ENCODE results near the gene DPP7.

DPP7 gene

GRCh38 chr9:137114220-137114612, 317 bp downstream of the DPP7 start:
- H3K27ac ChIP-seq (ENCODE audit: extremely low read depth, low read depth, low read length): no peak overlapping the region
- peaks cover 0 to 8% of the 10 kb centered on the region in 2 experiments; a peak in 1 of 3 replicates for H3K36me3 ChIP-seq (ENCODE audit: control insufficient read depth in 2 of 2, insufficient read depth in 1 of 2, low read length in 2 of 2)
- CTCF ChIA-PET: interaction anchor here (0.6 kb wide), 1 partner anchor 121 kb away, joined by 4 read pairs; no protein-coding TSS in a partner anchor
- no peaks in the 10 kb centered on the region for H3K4me1 ChIP-seq (ENCODE audit: control insufficient read depth, insufficient read depth, low read length)
- POLR2A ChIA-PET: interaction anchor here (1.4 kb wide), 1 partner anchor 126 kb away, joined by 6 read pairs; the partner anchor contains the start of gene TUBB4B
- peak overlapping the region; percentile 4 for H3K4me3 ChIP-seq (ENCODE audit: low read depth, low read length)
- no peaks in the 10 kb centered on the region for H3K9me3 ChIP-seq (ENCODE audit: control insufficient read depth, insufficient read depth, low read depth, low read length)
- TF ChIP-seq ZNF596 (tag by site-specific recombination; IDR thresholded peaks at IDR 0.05): no peak
- TF ChIP-seq REPIN1 (tag by site-specific recombination; IDR thresholded peaks at IDR 0.05; ENCODE audit: low read depth): no peak
- TF ChIP-seq SCRT2 (tag by site-specific recombination; IDR thresholded peaks at IDR 0.05): no peak
- TF ChIP-seq ZNF707 (tag by site-specific recombination; IDR thresholded peaks at IDR 0.05): no peak
- TF ChIP-seq ZNF518A (tag by site-specific recombination; conservative IDR thresholded peaks at IDR 0.05; ENCODE audit: low read depth): no peak
- no peak for TF ChIP-seq KLF16 (tag by site-specific recombination; IDR thresholded peaks at IDR 0.05)
- TF ChIP-seq AEBP2 (tag by site-specific recombination; IDR thresholded peaks at IDR 0.05; ENCODE audit: borderline replicate concordance): no peak
- TF ChIP-seq ZNF48 (tag by site-specific recombination; IDR thresholded peaks at IDR 0.05): no peak
- no peak for TF ChIP-seq ZNF239 (tag by site-specific recombination; IDR thresholded peaks at IDR 0.05)
- no peak for TF ChIP-seq ZNF791 (tag by site-specific recombination; IDR thresholded peaks at IDR 0.05)
- TF ChIP-seq KLF9 (tag by site-specific recombination; IDR thresholded peaks at IDR 0.05; ENCODE audit: low read depth): no peak
- no peak for TF ChIP-seq SP7 (tag by site-specific recombination; IDR thresholded peaks at IDR 0.05)
- TF ChIP-seq YY2 (tag by site-specific recombination; IDR thresholded peaks at IDR 0.05): no peak
- no peak for TF ChIP-seq ZNF704 (tag by site-specific recombination; IDR thresholded peaks at IDR 0.05)
- TF ChIP-seq ZSCAN18 (tag by site-specific recombination; IDR thresholded peaks at IDR 0.05): no peak
